Thyroid gland (tissue), 4 donors: ENCODE results near the gene RNF144A.

Source experiments
- CTCF ChIP-seq, 6 experiments: fragments of 200-600 bp in 3 of 6; fragments of 450-650 bp in 3 of 6; sonication (generic) in 3 of 6; IDR thresholded peaks; one replicate each; pipeline ENCODE4 v1.5.1; 2016 to 2019; ENCODE audit warnings: antibody characterized with exemption in 6 of 6, mild to moderate bottlenecking in 2 of 6, inconsistent platforms in 1 of 6, moderate library complexity in 1 of 6
- POLR2A ChIP-seq, 2 donors: fragments of 450-650 bp; IDR thresholded peaks; one replicate each; pipeline ENCODE4 v1.6.1; 2017; ENCODE audit warnings: antibody characterized with exemption in 2 of 2, mild to moderate bottlenecking in 2 of 2, moderate library complexity in 1 of 2

- TF ChIP-seq CTCF (IDR thresholded peaks at IDR 0.05) (no peak), POLR2A (IDR thresholded peaks at IDR 0.05) (no peak)
These were observed 11.0 kb upstream of the RNF144A start for GRCh38 chr2:6906165-6906741.
